ENCODE measurements around the gene KRT86. TPM values are rescaled to one million over a fixed set of nuclear protein-coding genes. Genes with fewer than 3 reads are reported as not detected.

KRT86 gene
- polyA plus RNA-seq, 2 of the 4 experiments (the other 2 are of a cell fraction) = 23.5 to 378 TPM

DNA sequence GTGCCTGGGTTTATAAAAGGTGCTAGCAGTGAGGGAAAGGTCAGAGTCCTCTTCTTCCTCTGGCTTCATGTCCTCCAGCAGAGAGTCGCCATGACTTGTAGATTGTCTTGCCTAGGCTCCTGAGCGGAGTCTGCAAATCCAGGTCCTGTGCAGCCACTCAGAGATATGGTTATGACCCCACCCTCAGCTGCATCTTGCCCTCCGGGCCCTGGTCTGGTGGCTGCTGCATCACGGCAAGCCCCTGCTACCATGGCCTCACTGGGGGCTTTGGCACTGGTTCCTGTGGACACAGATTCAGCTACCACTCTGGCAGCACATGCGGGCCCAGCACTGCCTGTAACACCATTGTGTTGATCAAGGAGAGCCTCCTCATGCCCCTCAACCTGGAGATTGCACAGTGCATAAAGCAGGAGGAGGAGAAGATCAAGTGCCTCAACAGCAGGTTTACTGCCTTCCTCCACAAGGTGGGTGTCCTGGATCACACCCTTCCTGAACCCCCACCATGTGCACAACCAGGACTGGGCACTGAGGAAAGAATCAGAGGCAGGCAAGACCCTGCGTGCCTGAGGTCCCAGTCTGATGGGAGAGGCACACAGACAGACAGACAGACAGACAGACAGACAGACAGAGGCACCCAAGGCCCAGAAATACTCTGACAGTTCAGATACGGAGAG is 10.5 kb upstream of the KRT86 start:
- ChIA-PET POLR2A (interaction anchor here (0.7 to 1.0 kb wide), 2 partner anchors 10 to 22 kb away, joined by 3 to 4 read pairs; no protein-coding TSS in a partner anchor), CTCF (interaction anchor here (0.9 to 14.8 kb wide), 11 partner anchors 10 to 616 kb away, joined by 3 to 301 read pairs (median 6); partner anchors contain the start of gene KRT86)
- H3K4me3 ChIP-seq = no peak overlapping the region
- peak overlapping the region in 1 of 2 experiments; percentile 74; a peak in 3 of 6 replicates for H3K27ac ChIP-seq
- DNase-seq (ENCODE audit: low read depth in 1 of 2, low spot score in 1 of 2) = no peak
- no peak overlapping the region for H3K4me2 ChIP-seq
- WGBS (ENCODE audit: missing lambda C conversion rate) = 92% methylated on average over 7 of the region's 7 CpGs
- ATAC-seq = no peak
- H3K4me1 ChIP-seq = peaks cover 35% of the 10 kb centered on the region
- H3K9me3 ChIP-seq = no peaks in the 10 kb centered on the region
- TF ChIP-seq RCOR1 (IDR thresholded peaks at IDR 0.05; ENCODE audit: low read depth, low read length) (no peak), ZNF302 (CRISPR knock-in tag; IDR thresholded peaks at IDR 0.05) (no peak), POLR2A (IDR thresholded peaks at IDR 0.05; ENCODE audit: low read length) (no peak), CEBPB (IDR thresholded peaks at IDR 0.05) (no peak), HMGXB4 (CRISPR knock-in tag; IDR thresholded peaks at IDR 0.05; ENCODE audit: borderline replicate concordance) (no peak), HOXB13 (CRISPR knock-in tag; IDR thresholded peaks at IDR 0.05; ENCODE audit: low read depth) (no peak), CBX2 (IDR thresholded peaks at IDR 0.05; ENCODE audit: borderline replicate concordance, low read depth) (no peak), HEYL (CRISPR knock-in tag; IDR thresholded peaks at IDR 0.05) (no peak), FOSL2 (IDR thresholded peaks at IDR 0.05) (no peak), FOSL2 (CRISPR knock-in tag; IDR thresholded peaks at IDR 0.05) (no peak), RAD21 (conservative IDR thresholded peaks at IDR 0.05 in 1 of 2, IDR thresholded peaks at IDR 0.05 in 1 of 2) (no peak), NPAS2 (CRISPR knock-in tag; IDR thresholded peaks at IDR 0.05; ENCODE audit: borderline replicate concordance) (no peak), RFX5 (IDR thresholded peaks at IDR 0.05) (no peak)
- FAIRE-seq = no peak

- Histone ChIP-seq H3K9me3 (no peaks in the 10 kb centered on the region), H3K4me1 (peaks cover 31% of the 10 kb centered on the region), H3K4me2 (no peak overlapping the region), H3K4me3 (no peak overlapping the region), H3K27ac (peak overlapping the region; percentile 25 to 74; a peak in 4 of 6 replicates)
- DNase-seq (ENCODE audit: low read depth in 1 of 2, low spot score in 1 of 2) (no peak), FAIRE-seq (no peak), ATAC-seq (no peak)
- ChIA-PET POLR2A (interaction anchor here (0.7 to 1.0 kb wide), 2 partner anchors 11 to 21 kb away, joined by 3 to 4 read pairs; no protein-coding TSS in a partner anchor), CTCF (interaction anchor here (0.9 to 14.8 kb wide), 10 partner anchors 11 to 615 kb away, joined by 3 to 301 read pairs (median 6); partner anchors contain the start of gene KRT86)
- 95% methylated on average over 2 of the region's 2 CpGs for WGBS (ENCODE audit: missing lambda C conversion rate)
- TF ChIP-seq ZC3H11A (IDR thresholded peaks at IDR 0.05) = no peak
- no peak for TF ChIP-seq RCOR1 (IDR thresholded peaks at IDR 0.05; ENCODE audit: low read depth, low read length)
- no peak for TF ChIP-seq JUNB (IDR thresholded peaks at IDR 0.05)
- no peak for TF ChIP-seq SREBF2 (IDR thresholded peaks at IDR 0.05)
- TF ChIP-seq JUN (IDR thresholded peaks at IDR 0.05) = no peak
- no peak for TF ChIP-seq HMGXB4 (CRISPR knock-in tag; IDR thresholded peaks at IDR 0.05; ENCODE audit: borderline replicate concordance)
- TF ChIP-seq POLR2AphosphoS2 (conservative IDR thresholded peaks at IDR 0.05; ENCODE audit: low read length) = no peak
- no peak for TF ChIP-seq BCL3 (IDR thresholded peaks at IDR 0.05)
- no peak for TF ChIP-seq ATOH8 (CRISPR knock-in tag; IDR thresholded peaks at IDR 0.05; ENCODE audit: low read depth)
- TF ChIP-seq BHLHE40 (IDR thresholded peaks at IDR 0.05; ENCODE audit: low read depth, low read length) = no peak
- TF ChIP-seq GATA3 (IDR thresholded peaks at IDR 0.05; ENCODE audit: borderline replicate concordance) = no peak
- no peak for TF ChIP-seq EHF (CRISPR knock-in tag; IDR thresholded peaks at IDR 0.05)
- no peak for TF ChIP-seq CEBPB (IDR thresholded peaks at IDR 0.05)
- no peak for TF ChIP-seq FOXS1 (CRISPR knock-in tag; IDR thresholded peaks at IDR 0.05)
- TF ChIP-seq MAZ (IDR thresholded peaks at IDR 0.05; ENCODE audit: borderline replicate concordance, low read depth, low read length) = no peak
- no peak for TF ChIP-seq FOSB (CRISPR knock-in tag; IDR thresholded peaks at IDR 0.05)
- TF ChIP-seq CTCF (IDR thresholded peaks at IDR 0.05) = no peak
- TF ChIP-seq ZSCAN20 (CRISPR knock-in tag; IDR thresholded peaks at IDR 0.05) = no peak
Observed at GRCh38 chr12:52264435-52264825, 10.0 kb upstream of the KRT86 start.
